GM06990 (cell line): Measurements from ENCODE around the gene JADE2.

Experiments used
- DNase-seq: peaks from one replicate; pipeline ENCODE4 v3.0.0-alpha.2; 2011; ENCODE audit not compliant: insufficient read length; ENCODE audit errors: extremely low read depth
- H3K27me3 ChIP-seq: replicated peaks from 2 replicates; pipeline ENCODE4 v1.6.0; 2011; ENCODE audit warnings: low read length; ENCODE audit not compliant: control insufficient read depth, insufficient read depth
- H3K36me3 ChIP-seq: 2 replicates; pipeline ENCODE4 v1.5.1; 2011; ENCODE audit warnings: low read length; ENCODE audit not compliant: control insufficient read depth, insufficient read depth
- H3K4me3 ChIP-seq: replicated peaks from 2 replicates; pipeline ENCODE4 v1.5.1; 2011; ENCODE audit warnings: low read depth, mild to moderate bottlenecking, control low read depth, low read length
- TF ChIP-seq, protein P1 (sequence below): IDR thresholded peaks from 2 replicates; pipeline ENCODE4 v1.5.1; 2011; ENCODE audit warnings: low read length, control low read depth, mild to moderate bottlenecking, inconsistent platforms; ENCODE audit not compliant: insufficient read depth, poor library complexity, severe bottlenecking

Gene JADE2

DNA sequence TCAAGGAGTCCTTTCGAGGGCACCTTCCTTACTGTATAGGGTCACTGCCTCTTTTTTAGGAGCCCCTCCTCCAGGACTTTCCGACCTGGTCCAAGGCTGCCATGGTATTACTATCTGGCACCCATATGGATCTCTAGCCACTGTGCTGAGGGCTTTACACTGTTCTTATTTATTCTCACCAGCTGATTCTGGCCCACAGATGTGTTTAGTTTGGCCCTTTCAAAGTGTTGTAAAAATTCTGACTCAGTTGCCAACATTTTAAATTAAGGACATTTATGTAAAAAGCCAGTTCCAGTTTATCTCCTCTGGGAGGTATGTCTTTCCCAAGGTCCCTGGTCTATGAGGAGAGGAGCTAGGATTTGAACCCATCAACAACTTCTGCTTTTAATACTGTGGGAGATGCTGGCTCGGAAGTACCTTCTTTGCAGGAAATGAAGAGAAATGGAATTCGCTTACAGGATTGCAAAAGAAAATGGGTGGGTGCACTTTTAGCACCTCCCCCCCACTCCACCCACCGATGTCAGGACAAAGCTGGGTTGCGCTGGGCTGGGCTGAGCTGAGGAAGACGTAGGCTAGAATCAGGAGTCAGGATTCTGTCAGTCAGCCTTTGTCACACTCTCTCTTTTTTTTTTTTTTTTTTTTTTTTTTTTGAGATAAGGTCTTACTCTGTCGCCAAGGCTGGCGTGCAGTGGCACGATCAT is 7.8 kb downstream of the JADE2 start:
- DNase-seq, result no peak
- TF ChIP-seq, protein P1, sequence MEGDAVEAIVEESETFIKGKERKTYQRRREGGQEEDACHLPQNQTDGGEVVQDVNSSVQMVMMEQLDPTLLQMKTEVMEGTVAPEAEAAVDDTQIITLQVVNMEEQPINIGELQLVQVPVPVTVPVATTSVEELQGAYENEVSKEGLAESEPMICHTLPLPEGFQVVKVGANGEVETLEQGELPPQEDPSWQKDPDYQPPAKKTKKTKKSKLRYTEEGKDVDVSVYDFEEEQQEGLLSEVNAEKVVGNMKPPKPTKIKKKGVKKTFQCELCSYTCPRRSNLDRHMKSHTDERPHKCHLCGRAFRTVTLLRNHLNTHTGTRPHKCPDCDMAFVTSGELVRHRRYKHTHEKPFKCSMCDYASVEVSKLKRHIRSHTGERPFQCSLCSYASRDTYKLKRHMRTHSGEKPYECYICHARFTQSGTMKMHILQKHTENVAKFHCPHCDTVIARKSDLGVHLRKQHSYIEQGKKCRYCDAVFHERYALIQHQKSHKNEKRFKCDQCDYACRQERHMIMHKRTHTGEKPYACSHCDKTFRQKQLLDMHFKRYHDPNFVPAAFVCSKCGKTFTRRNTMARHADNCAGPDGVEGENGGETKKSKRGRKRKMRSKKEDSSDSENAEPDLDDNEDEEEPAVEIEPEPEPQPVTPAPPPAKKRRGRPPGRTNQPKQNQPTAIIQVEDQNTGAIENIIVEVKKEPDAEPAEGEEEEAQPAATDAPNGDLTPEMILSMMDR, result no peak
- Histone ChIP-seq H3K27me3 (no peaks in the 10 kb centered on the region), H3K4me3 (no peak overlapping the region), H3K36me3 (peaks cover 8% of the 10 kb centered on the region)

- DNase-seq, result no peak
- Histone ChIP-seq H3K36me3 (peaks cover 10% of the 10 kb centered on the region), H3K4me3 (no peak overlapping the region), H3K27me3 (no peaks in the 10 kb centered on the region)
- TF ChIP-seq, protein P1, result no peak
Measured at GRCh38 chr5:134534058-134534725, 8.7 kb downstream of the JADE2 start.

- Histone ChIP-seq H3K36me3 (peaks cover 10% of the 10 kb centered on the region), H3K27me3 (no peaks in the 10 kb centered on the region), H3K4me3 (no peak overlapping the region)
- TF ChIP-seq, protein P1, result no peak
- DNase-seq, result no peak
Measured at GRCh38 chr5:134534726-134535110, 9.2 kb downstream of the JADE2 start.

DNA sequence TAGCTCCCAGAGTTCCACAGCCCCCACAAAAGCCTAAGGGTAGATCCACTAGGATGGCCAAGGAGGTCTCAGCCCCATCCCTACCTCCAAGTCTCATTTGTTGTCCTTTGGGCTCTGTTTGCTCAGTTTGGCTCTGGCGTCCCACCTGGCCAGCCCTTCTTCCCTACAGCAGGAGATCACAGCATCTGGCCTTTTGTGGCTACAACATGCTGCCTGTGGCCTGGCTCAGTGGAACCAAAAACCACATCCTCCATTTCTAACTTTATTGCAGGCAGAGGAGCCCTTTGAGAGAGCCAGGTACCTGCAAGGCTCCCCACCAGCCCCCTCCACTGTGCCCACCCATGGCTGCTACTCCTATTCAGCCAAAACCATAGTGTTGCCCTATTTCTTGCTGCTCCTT is 11.4 kb downstream of the JADE2 start:
- no peaks in the 10 kb centered on the region for H3K27me3 ChIP-seq
- no peak for DNase-seq
- TF ChIP-seq, protein P1, result no peak
- peaks cover 10% of the 10 kb centered on the region for H3K36me3 ChIP-seq
- no peak overlapping the region for H3K4me3 ChIP-seq

GRCh38 chr5:134537297-134537696 is 11.8 kb downstream of the JADE2 start:
- TF ChIP-seq, protein P1, result no peak
- no peak for DNase-seq
- Histone ChIP-seq H3K27me3 (no peaks in the 10 kb centered on the region), H3K4me3 (no peak overlapping the region), H3K36me3 (peaks cover 10% of the 10 kb centered on the region)
